IMR-90 (cell line): ENCODE data around the gene TDRD6. TPM values are rescaled to one million over a fixed set of nuclear protein-coding genes. Genes with fewer than 3 reads are reported as not detected.

ENCODE experiments used
- ATAC-seq: fragments of 200-7000 bp; cut with Tn5 transposase; 2 replicates; pipeline ENCODE4 v1.9.1; 2020; ENCODE audit warnings: low read depth, mild to moderate bottlenecking, moderate library complexity
- BruUV-seq: library from RNA; stranded (reverse); fragments of 400-500 nt; replicated peaks from 2 replicates; lab custom pipeline; 2021; lab: Mats Ljungman, UMichigan
- CTCF ChIA-PET: fragments of 300-600 bp; formaldehyde crosslinking; extraction: SDS; loops from one replicate; lab custom pipeline; 2021; ENCODE audit warnings: antibody characterized with exemption; lab: Yijun Ruan, JAX
- POLR2A ChIA-PET: fragments of 300-600 bp; sonication (Branson Sonifier 250); formaldehyde crosslinking; loops from one replicate; lab custom pipeline; 2022; ENCODE audit warnings: antibody characterized with exemption; ENCODE audit not compliant: unreplicated experiment; lab: Charles Lee
- DNase-seq: peaks from one replicate; pipeline ENCODE4 v3.0.0; 2013
- H2AFZ ChIP-seq: replicated peaks from 2 replicates; pipeline ENCODE3; 2013; ENCODE audit warnings: low read length, mild to moderate bottlenecking; ENCODE audit not compliant: poor library complexity
- H2AK5ac ChIP-seq: 2 replicates; pipeline ENCODE4 v1.6.1; 2013; ENCODE audit warnings: low read depth, low read length, inconsistent platforms
- H2AK9ac ChIP-seq: replicated peaks from 2 replicates; pipeline ENCODE3; 2013; ENCODE audit warnings: mild to moderate bottlenecking, low read depth, low read length, moderate library complexity; ENCODE audit not compliant: poor library complexity
- H2BK120ac ChIP-seq: 2 replicates; pipeline ENCODE4 v1.6.1; 2013; ENCODE audit warnings: low read depth, low read length, inconsistent platforms
- H2BK15ac ChIP-seq: 3 replicates; pipeline ENCODE4 v1.6.1; 2013; ENCODE audit warnings: low read depth, low read length, inconsistent platforms
- H2BK20ac ChIP-seq: 2 replicates; pipeline ENCODE4 v1.6.1; 2013; ENCODE audit warnings: low read depth, mild to moderate bottlenecking, inconsistent platforms, low read length, moderate library complexity
- H2BK5ac ChIP-seq: 2 replicates; pipeline ENCODE4 v1.6.1; 2013; ENCODE audit warnings: mild to moderate bottlenecking, low read depth, low read length, inconsistent platforms; ENCODE audit not compliant: poor library complexity, severe bottlenecking
- H3K14ac ChIP-seq: replicated peaks from 2 replicates; pipeline ENCODE4 v1.6.1; 2013; ENCODE audit warnings: low read depth, low read length, inconsistent platforms
- H3K18ac ChIP-seq: 2 replicates; pipeline ENCODE4 v1.6.1; 2013; ENCODE audit warnings: low read depth, low read length, control low read depth
- H3K23ac ChIP-seq: 2 replicates; pipeline ENCODE4 v1.6.1; 2013; ENCODE audit warnings: low read depth, low read length, inconsistent platforms
- H3K27ac ChIP-seq: 2 replicates; pipeline ENCODE4 v1.5.1; 2013; ENCODE audit warnings: mild to moderate bottlenecking, control low read depth, low read length; ENCODE audit not compliant: insufficient read depth
- H3K27me3 ChIP-seq: 2 replicates; pipeline ENCODE4 v1.6.1; 2013; ENCODE audit warnings: low read length; ENCODE audit not compliant: control insufficient read depth, insufficient read depth
- H3K36me3 ChIP-seq: 2 replicates; pipeline ENCODE4 v1.6.1; 2013; ENCODE audit warnings: low read length, mixed read lengths; ENCODE audit not compliant: control insufficient read depth, insufficient read depth
- H3K4ac ChIP-seq: 2 replicates; pipeline ENCODE4 v1.6.1; 2013; ENCODE audit warnings: low read depth, low read length, inconsistent platforms
- H3K4me1 ChIP-seq: 2 replicates; pipeline ENCODE4 v1.6.1; 2013; ENCODE audit warnings: low read length, mixed read lengths; ENCODE audit not compliant: control insufficient read depth, insufficient read depth
- H3K4me2 ChIP-seq: 2 replicates; pipeline ENCODE4 v1.6.1; 2013; ENCODE audit warnings: low read depth, mild to moderate bottlenecking, control low read depth, low read length, moderate library complexity
- H3K4me3 ChIP-seq: 2 replicates; pipeline ENCODE4 v1.5.1; 2013; ENCODE audit warnings: low read depth, mild to moderate bottlenecking, control low read depth, low read length, moderate library complexity; ENCODE audit not compliant: insufficient read depth
- H3K56ac ChIP-seq: 2 replicates; pipeline ENCODE4 v1.6.1; 2013; ENCODE audit warnings: low read length, inconsistent platforms; ENCODE audit not compliant: insufficient read depth; ENCODE audit errors: extremely low read depth
- H3K79me1 ChIP-seq, 2 experiments: 2 replicates each; pipeline ENCODE4 v1.6.1; 2013; ENCODE audit warnings: low read length in 2 of 2, inconsistent platforms in 1 of 2, low read depth in 1 of 2
- H3K9ac ChIP-seq: 2 replicates; pipeline ENCODE4 v1.6.1; 2013; ENCODE audit warnings: low read depth, low read length, control low read depth
- H3K9me1 ChIP-seq: 2 replicates; pipeline ENCODE4 v1.6.1; 2013; ENCODE audit warnings: low read length, inconsistent platforms; ENCODE audit not compliant: insufficient read depth
- H3K9me3 ChIP-seq: 2 replicates; pipeline ENCODE4 v1.6.1; 2013; ENCODE audit warnings: low read length; ENCODE audit not compliant: control insufficient read depth, insufficient read depth
- H4K20me1 ChIP-seq: 2 replicates; pipeline ENCODE4 v1.6.1; 2013; ENCODE audit warnings: low read length, inconsistent platforms; ENCODE audit not compliant: insufficient read depth
- H4K5ac ChIP-seq: 2 replicates; pipeline ENCODE4 v1.6.1; 2013; ENCODE audit warnings: mild to moderate bottlenecking, low read depth, low read length, control low read depth
- H4K8ac ChIP-seq, 2 experiments: 2 replicates each; pipeline ENCODE4 v1.6.1; 2013; ENCODE audit warnings: low read depth in 2 of 2, low read length in 2 of 2, control low read depth in 1 of 2, inconsistent platforms in 1 of 2
- H4K91ac ChIP-seq: 2 replicates; pipeline ENCODE4 v1.6.1; 2013; ENCODE audit warnings: low read depth, low read length, inconsistent platforms; ENCODE audit not compliant: insufficient read depth
- CEBPB ChIP-seq: IDR thresholded peaks from 2 replicates; pipeline ENCODE4 v1.6.1; 2012; ENCODE audit warnings: low read depth, low read length, improper control_type of control experiment
- MAZ ChIP-seq: IDR thresholded peaks from 2 replicates; pipeline ENCODE4 v1.6.1; 2012; ENCODE audit warnings: low read depth, mild to moderate bottlenecking, low read length, improper control_type of control experiment, moderate library complexity, borderline replicate concordance
- NFE2L2 ChIP-seq: fragments of 150-350 bp; IDR thresholded peaks from 2 replicates; pipeline ENCODE4 v1.6.1; 2016; ENCODE audit warnings: low read depth, mild to moderate bottlenecking, low read length
- RCOR1 ChIP-seq: IDR thresholded peaks from 2 replicates; pipeline ENCODE4 v1.6.1; 2012; ENCODE audit warnings: mild to moderate bottlenecking, low read length, improper control_type of control experiment; ENCODE audit not compliant: insufficient replicate concordance
- RFX5 ChIP-seq: IDR thresholded peaks from 2 replicates; pipeline ENCODE4 v1.8.0; 2012; ENCODE audit warnings: low read depth, mild to moderate bottlenecking, low read length, moderate library complexity
- SMC3 ChIP-seq: fragments of 150-350 bp; IDR thresholded peaks from 2 replicates; pipeline ENCODE4 v1.6.1; 2016; ENCODE audit warnings: low read depth, mild to moderate bottlenecking, antibody characterized with exemption, low read length, moderate library complexity
- WGBS, 2 experiments: methylation state at CpG; one replicate each; pipeline versions ENCODE4 v1.1.5 to v1.1.7; 2013; ENCODE audit warnings: missing lambda C conversion rate in 2 of 2; ENCODE audit not compliant: insufficient read length in 1 of 2; ENCODE audit errors: extremely low coverage in 2 of 2; 5-methylcytosine and 5-hydroxymethylcytosine counted together
- dilution Hi-C: fragments of 300-500 bp; cut with HindIII; formaldehyde crosslinking; loops from one replicate; pipeline ENCODE4 v1.14.3; 2018; ENCODE audit warnings: low sequenced_read_pairs; ENCODE audit not compliant: unreplicated experiment
- in situ Hi-C: fragments of 300-500 bp; cut with MboI; formaldehyde crosslinking; loops from 3 replicates; pipeline ENCODE4 v1.14.3; 2019; ENCODE audit warnings: low sequenced_read_pairs, inconsistent platforms, mixed read lengths
- intact Hi-C: fragments of 100-400 bp; cut with micrococcal nuclease; formaldehyde crosslinking; loops from 2 replicates; pipeline ENCODE4 v1.10.0; 2022
- polyA plus RNA-seq, 3 experiments: library from polyadenylated mRNA; depleted of rRNA; stranded (reverse); fragments of >200 nt; gene quantifications; 2 replicates each; pipeline ENCODE4 v1.2.3, GENCODE V29; 2012; ENCODE audit warnings: low replicate concordance in 1 of 3
- total RNA-seq: library from RNA; depleted of rRNA; stranded (reverse); fragments of >200 nt; gene quantifications from 2 replicates; pipeline ENCODE4 v1.2.3, GENCODE V29; 2012
- TF ChIP-seq, protein P1 (sequence below): fragments of 150-350 bp; IDR thresholded peaks from 2 replicates; pipeline ENCODE4 v1.6.1; 2017; ENCODE audit warnings: mild to moderate bottlenecking, antibody characterized with exemption, low read length, low read depth
- TF ChIP-seq, protein P2 (sequence below): fragments of 150-350 bp; IDR thresholded peaks from 2 replicates; pipeline ENCODE4 v1.6.1; 2016; ENCODE audit warnings: low read depth, mild to moderate bottlenecking, low read length, moderate library complexity, borderline replicate concordance

The TDRD6 gene
- total and polyA plus RNA-seq, 2 of the 4 experiments (the other 2 are of a cell fraction): not detected

DNA sequence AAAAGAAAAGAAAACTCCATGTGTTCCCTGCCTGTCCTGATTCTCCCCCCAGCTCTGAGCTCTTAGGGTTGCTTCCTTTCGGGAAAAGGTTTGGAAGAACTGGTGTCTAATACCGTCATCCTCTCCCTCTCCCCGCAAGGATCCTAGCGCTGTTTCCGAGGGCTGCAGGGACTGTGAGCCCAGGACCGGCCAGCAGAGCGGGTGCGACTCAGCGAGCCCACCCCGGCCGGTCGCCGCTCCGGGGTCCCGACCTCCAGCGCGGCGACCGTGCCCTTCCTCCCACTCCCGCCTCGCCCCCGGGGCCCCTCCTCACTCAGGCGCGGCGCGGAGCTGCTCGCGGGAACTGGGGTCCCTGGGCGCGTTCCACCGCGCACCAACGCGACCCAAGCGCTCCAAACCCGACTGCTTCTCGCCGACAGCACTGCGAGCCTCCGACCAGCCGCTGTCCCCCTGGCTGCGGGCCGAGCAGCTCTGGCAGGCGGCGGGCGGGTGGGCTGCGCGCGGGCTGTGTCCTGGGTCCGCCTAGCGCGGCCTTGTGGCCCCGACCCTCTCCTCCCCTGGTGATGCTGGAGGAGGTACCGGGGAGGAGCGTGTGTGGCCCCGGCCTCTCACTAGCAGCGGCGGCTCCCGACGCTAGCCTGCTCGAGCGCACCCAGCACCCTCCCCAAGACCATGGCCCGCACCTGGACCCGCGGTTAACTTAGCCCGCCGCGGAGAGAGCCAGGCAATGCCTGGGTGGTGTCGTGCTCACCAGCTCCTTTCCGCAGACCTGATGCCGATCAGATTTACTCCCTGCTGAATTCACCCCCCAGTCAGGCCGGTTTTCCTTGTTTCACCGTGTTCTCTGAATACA, 47.4 kb downstream of the TDRD6 start, which contains the start of gene PLA2G7:
PLA2G7 (minus strand) TSS at position 509 of the 853 bp plus-strand sequence. CDS start 12,484 bp downstream, outside the sequence.
- no peak within 1 kb of the TSS for H3K23ac ChIP-seq
- H2BK20ac ChIP-seq: no peak within 1 kb of the TSS
- no peak within 1 kb of the TSS for H4K8ac ChIP-seq
- H3K36me3 ChIP-seq: no peaks in the 10 kb centered on the region
- H4K91ac ChIP-seq: no peak within 1 kb of the TSS
- H2AK9ac ChIP-seq: no peak within 1 kb of the TSS
- dilution Hi-C loops: no loop called here
- no peak within 1 kb of the TSS for H3K4ac ChIP-seq
- H2BK15ac ChIP-seq: no peak within 1 kb of the TSS
- WGBS, 2 experiments: 5% methylated on average over 7 of the region's 73 CpGs; no CpG with 5 or more reads in 1 of the 2 experiments
- H2AK5ac ChIP-seq: no peak within 1 kb of the TSS
- H2BK120ac ChIP-seq: no peak within 1 kb of the TSS
- ChIA-PET POLR2A (no interaction called here), CTCF (no interaction called here)
- H3K56ac ChIP-seq: no peak within 1 kb of the TSS
- peak within 1 kb of the TSS; percentile 29; the same call in 1 of the 2 replicates for H3K4me3 ChIP-seq
- no peak for DNase-seq
- peak within 1 kb of the TSS; percentile 67; the same call in 1 of the 2 replicates for H3K4me2 ChIP-seq
- H2AFZ ChIP-seq: no peak within 1 kb of the TSS
- in situ Hi-C loops: no loop called here
- no peak within 1 kb of the TSS for H3K9ac ChIP-seq
- H3K4me1 ChIP-seq: 0 out of 2 replicates have a peak, but pooled peaks cover 2% of the 10 kb centered on the region
- H2BK5ac ChIP-seq: no peak within 1 kb of the TSS
- no peaks in the 10 kb centered on the region for H3K79me1 ChIP-seq
- H3K27ac ChIP-seq: no peak within 1 kb of the TSS
- no peak within 1 kb of the TSS for H3K14ac ChIP-seq
- no peak within 1 kb of the TSS for H3K18ac ChIP-seq
- no peak within 1 kb of the TSS for H4K5ac ChIP-seq
- no peak for TF ChIP-seq RFX5
- TF ChIP-seq, protein P1, sequence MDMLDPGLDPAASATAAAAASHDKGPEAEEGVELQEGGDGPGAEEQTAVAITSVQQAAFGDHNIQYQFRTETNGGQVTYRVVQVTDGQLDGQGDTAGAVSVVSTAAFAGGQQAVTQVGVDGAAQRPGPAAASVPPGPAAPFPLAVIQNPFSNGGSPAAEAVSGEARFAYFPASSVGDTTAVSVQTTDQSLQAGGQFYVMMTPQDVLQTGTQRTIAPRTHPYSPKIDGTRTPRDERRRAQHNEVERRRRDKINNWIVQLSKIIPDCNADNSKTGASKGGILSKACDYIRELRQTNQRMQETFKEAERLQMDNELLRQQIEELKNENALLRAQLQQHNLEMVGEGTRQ: no peak
- no peak for TF ChIP-seq RCOR1
- no peak for TF ChIP-seq NFE2L2
- no peak for TF ChIP-seq SMC3
- TF ChIP-seq MAZ: no peak
- no peak for TF ChIP-seq CEBPB
- TF ChIP-seq, protein P2, sequence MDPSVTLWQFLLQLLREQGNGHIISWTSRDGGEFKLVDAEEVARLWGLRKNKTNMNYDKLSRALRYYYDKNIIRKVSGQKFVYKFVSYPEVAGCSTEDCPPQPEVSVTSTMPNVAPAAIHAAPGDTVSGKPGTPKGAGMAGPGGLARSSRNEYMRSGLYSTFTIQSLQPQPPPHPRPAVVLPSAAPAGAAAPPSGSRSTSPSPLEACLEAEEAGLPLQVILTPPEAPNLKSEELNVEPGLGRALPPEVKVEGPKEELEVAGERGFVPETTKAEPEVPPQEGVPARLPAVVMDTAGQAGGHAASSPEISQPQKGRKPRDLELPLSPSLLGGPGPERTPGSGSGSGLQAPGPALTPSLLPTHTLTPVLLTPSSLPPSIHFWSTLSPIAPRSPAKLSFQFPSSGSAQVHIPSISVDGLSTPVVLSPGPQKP: no peak
- peak; percentile 40 for ATAC-seq
- no peaks in the 10 kb centered on the region for H3K9me3 ChIP-seq
- intact Hi-C loops: no loop called here
- no peaks in the 10 kb centered on the region for H3K9me1 ChIP-seq
- H4K20me1 ChIP-seq: no peaks in the 10 kb centered on the region
- no TSS peak for BruUV-seq
- peaks cover 30% of the 10 kb centered on the region for H3K27me3 ChIP-seq
